Liver (tissue), 3 donors: Measurements from ENCODE around the gene TRIM56.

ENCODE experiments used
- CTCF ChIP-seq: fragments of 150-350 bp; IDR thresholded peaks from 2 replicates; pipeline ENCODE4 v1.5.1; 2017; ENCODE audit warnings: improper control_type of control experiment, low read depth, low read length; ENCODE audit not compliant: missing input control
- REST ChIP-seq: IDR thresholded peaks from 2 replicates; pipeline ENCODE4 v1.6.1; 2016; ENCODE audit warnings: antibody characterized with exemption, mild to moderate bottlenecking
- SP1 ChIP-seq: IDR thresholded peaks from 2 replicates; pipeline ENCODE4 v1.6.1; 2018; ENCODE audit warnings: antibody characterized with exemption, mild to moderate bottlenecking
- YY1 ChIP-seq: IDR thresholded peaks from 2 replicates; pipeline ENCODE4 v1.6.1; 2016; ENCODE audit warnings: antibody characterized with exemption, mild to moderate bottlenecking
- donor health status: healthy.
- donor health status: healthy.

DNA sequence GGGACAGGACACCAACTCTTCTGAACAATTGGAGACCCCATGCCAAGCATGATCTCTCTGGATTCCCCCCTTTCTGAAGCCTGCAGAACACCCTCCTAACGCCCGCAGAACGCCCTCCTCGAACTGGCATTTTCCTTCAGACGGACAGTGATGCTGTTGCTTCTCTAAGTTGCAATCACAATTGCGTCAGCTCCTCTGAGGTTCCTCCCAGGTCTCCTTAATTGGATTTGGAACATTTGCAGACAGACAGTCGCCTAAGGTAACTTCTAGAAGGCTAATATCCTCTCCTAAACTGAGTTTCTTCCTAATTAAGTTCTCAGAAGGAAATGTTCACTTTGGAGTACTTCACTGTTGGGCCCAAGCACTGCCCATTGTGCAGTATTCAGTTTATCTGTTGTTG lies 21.1 kb downstream of the TRIM56 start:
- TF ChIP-seq CTCF (no peak), YY1 (no peak), SP1 (no peak), REST (no peak)
